ENCODE measurements around the gene SORL1. TPM values are rescaled to one million over a fixed set of nuclear protein-coding genes. Genes with fewer than 3 reads are reported as not detected.
"Not testable (repeated sequence)": the region's sequence is repeated elsewhere in the genome, so short reads cannot be mapped to it uniquely, and the experiment has no call there.

Gene SORL1
- total RNA-seq, 1 experiment from 2014 or later: 6.1 TPM

- Mint-ChIP-seq H3K9me3 (ENCODE audit: low read depth, unreplicated experiment) (no peaks in the 10 kb centered on the region), H3K36me3 (ENCODE audit: insufficient read depth, unreplicated experiment) (no peaks in the 10 kb centered on the region), H3K27me3 (ENCODE audit: unreplicated experiment) (no peaks in the 10 kb centered on the region), H3K4me1 (ENCODE audit: low read depth, unreplicated experiment) (no peaks in the 10 kb centered on the region), H3K4me3 (ENCODE audit: low read depth, unreplicated experiment) (no peak overlapping the region), H3K27ac (ENCODE audit: unreplicated experiment) (no peak overlapping the region)
- intact Hi-C loops (cut with micrococcal nuclease; ENCODE audit: unreplicated experiment): no loop called here
- TF ChIP-seq CTCF (IDR thresholded peaks at IDR 0.05; ENCODE audit: unreplicated experiment): no peak
- CTCF ChIA-PET: no interaction called here
- no peak for DNase-seq
- no TSS peak for BruUV-seq (replicated peaks)
These were observed 48.6 kb downstream of the SORL1 start for GRCh38 chr11:121500717-121501116.

GRCh38 chr11:121503051-121503450 is 50.9 kb downstream of the SORL1 start:
- CTCF ChIA-PET: no interaction called here
- no peaks in the 10 kb centered on the region for H3K27me3 Mint-ChIP-seq (ENCODE audit: unreplicated experiment)
- H3K36me3 Mint-ChIP-seq (ENCODE audit: insufficient read depth, unreplicated experiment): no peaks in the 10 kb centered on the region
- no peaks in the 10 kb centered on the region for H3K4me1 Mint-ChIP-seq (ENCODE audit: low read depth, unreplicated experiment)
- no peak for TF ChIP-seq CTCF (IDR thresholded peaks at IDR 0.05; ENCODE audit: unreplicated experiment)
- no peak overlapping the region for H3K27ac Mint-ChIP-seq (ENCODE audit: unreplicated experiment)
- DNase-seq: no peak
- H3K9me3 Mint-ChIP-seq (ENCODE audit: low read depth, unreplicated experiment): no peaks in the 10 kb centered on the region
- intact Hi-C loops (cut with micrococcal nuclease; ENCODE audit: unreplicated experiment): no loop called here
- H3K4me3 Mint-ChIP-seq (ENCODE audit: low read depth, unreplicated experiment): no peak overlapping the region
- no TSS peak for BruUV-seq (replicated peaks)

GRCh38 chr11:121506237-121506636 is 54.1 kb downstream of the SORL1 start:
- H3K9me3 Mint-ChIP-seq (ENCODE audit: low read depth, unreplicated experiment); CTCF ChIA-PET; H3K36me3 Mint-ChIP-seq (ENCODE audit: insufficient read depth, unreplicated experiment); BruUV-seq (replicated peaks); H3K4me3 Mint-ChIP-seq (ENCODE audit: low read depth, unreplicated experiment); H3K27me3 Mint-ChIP-seq (ENCODE audit: unreplicated experiment); H3K27ac Mint-ChIP-seq (ENCODE audit: unreplicated experiment); intact Hi-C loops (cut with micrococcal nuclease; ENCODE audit: unreplicated experiment); DNase-seq; H3K4me1 Mint-ChIP-seq (ENCODE audit: low read depth, unreplicated experiment): not testable (repeated sequence)

GRCh38 chr11:121508449-121508848 is 56.3 kb downstream of the SORL1 start:
- Mint-ChIP-seq H3K36me3 (ENCODE audit: insufficient read depth, unreplicated experiment) (no peaks in the 10 kb centered on the region), H3K9me3 (ENCODE audit: low read depth, unreplicated experiment) (no peaks in the 10 kb centered on the region), H3K27ac (ENCODE audit: unreplicated experiment) (no peak overlapping the region), H3K27me3 (ENCODE audit: unreplicated experiment) (no peaks in the 10 kb centered on the region), H3K4me3 (ENCODE audit: low read depth, unreplicated experiment) (no peak overlapping the region), H3K4me1 (ENCODE audit: low read depth, unreplicated experiment) (no peaks in the 10 kb centered on the region)
- no peak for DNase-seq
- BruUV-seq (replicated peaks): no TSS peak
- CTCF ChIA-PET: no interaction called here
- intact Hi-C loops (cut with micrococcal nuclease; ENCODE audit: unreplicated experiment): no loop called here
- TF ChIP-seq CTCF (IDR thresholded peaks at IDR 0.05; ENCODE audit: unreplicated experiment): no peak

- no peaks in the 10 kb centered on the region for H3K4me1 Mint-ChIP-seq (ENCODE audit: low read depth, unreplicated experiment)
- DNase-seq: no peak
- no peaks in the 10 kb centered on the region for H3K9me3 Mint-ChIP-seq (ENCODE audit: low read depth, unreplicated experiment)
- no TSS peak for BruUV-seq (replicated peaks)
- no peak for TF ChIP-seq CTCF (IDR thresholded peaks at IDR 0.05; ENCODE audit: unreplicated experiment)
- no peaks in the 10 kb centered on the region for H3K36me3 Mint-ChIP-seq (ENCODE audit: insufficient read depth, unreplicated experiment)
- no peak overlapping the region for H3K4me3 Mint-ChIP-seq (ENCODE audit: low read depth, unreplicated experiment)
- no peaks in the 10 kb centered on the region for H3K27me3 Mint-ChIP-seq (ENCODE audit: unreplicated experiment)
- intact Hi-C loops (cut with micrococcal nuclease; ENCODE audit: unreplicated experiment): no loop called here
- CTCF ChIA-PET: no interaction called here
- H3K27ac Mint-ChIP-seq (ENCODE audit: unreplicated experiment): no peak overlapping the region
These were observed 58.3 kb downstream of the SORL1 start for GRCh38 chr11:121510438-121510837.

All from Calu3 (cell line).